NCI-H1436 (cell line): ENCODE data around the gene MED27.

Experiments used
- DNase-seq: peaks from one replicate; lab custom pipeline; 2025; lab: John Stamatoyannopoulos, UW

The MED27 gene

DNA sequence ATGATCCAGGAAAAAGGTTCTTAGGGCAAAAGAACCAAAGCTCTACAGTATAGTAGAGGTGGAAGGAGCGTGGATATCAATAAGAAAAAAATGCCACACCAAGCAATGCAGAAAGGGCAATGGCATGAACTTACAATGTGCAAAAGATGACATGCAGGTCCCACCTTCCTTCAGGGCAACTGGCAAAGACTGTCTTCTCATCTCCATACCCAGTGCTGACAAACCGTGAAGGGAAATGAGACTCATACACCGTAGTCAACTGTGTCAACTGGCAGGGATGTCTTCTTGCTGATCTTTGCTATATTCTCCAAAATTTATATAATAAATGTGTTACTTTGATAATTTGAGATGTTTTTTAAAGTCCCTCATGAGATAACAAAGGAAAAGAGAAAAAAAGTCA, 36.0 kb downstream of the MED27 start:
- DNase-seq: no peak

DNA sequence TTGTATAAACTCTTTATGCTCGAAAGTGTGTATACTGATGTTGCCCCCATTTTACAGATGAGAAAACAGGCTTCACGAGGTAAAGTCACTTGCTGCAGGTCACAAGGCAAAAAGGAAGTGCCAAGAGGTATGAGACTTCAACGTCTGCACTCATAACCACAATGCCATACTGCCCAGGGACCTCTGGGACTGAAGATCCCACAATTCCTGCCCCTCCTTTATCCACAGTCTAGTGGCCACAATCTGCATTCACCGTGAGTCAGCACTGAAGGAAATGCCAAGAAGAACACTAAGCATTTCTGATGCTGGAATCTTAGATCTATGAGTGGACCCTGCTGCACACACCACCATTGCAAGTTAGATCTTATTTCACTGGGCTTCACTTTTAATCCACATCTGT, 37.3 kb downstream of the MED27 start:
- DNase-seq: no peak

DNA sequence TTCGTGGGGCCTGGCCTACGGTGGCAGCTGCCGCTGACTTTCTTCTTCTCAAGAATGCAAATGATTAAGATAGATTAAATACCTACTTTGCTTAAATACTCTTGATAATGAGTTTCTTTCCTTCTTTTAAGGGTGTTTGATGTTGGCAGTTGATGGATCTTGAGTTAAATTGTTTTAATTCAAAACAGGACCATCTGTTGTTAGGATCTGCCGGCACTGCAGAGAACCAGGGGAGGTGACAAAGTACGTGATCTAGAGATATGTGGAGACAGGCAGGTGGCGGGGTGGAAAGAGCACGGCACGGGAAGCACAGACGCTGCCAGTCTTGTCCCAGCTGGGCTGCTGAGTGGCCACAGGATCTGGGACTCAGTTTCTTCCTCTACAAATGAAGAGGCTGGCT, 37.9 kb downstream of the MED27 start:
- DNase-seq: no peak

DNA sequence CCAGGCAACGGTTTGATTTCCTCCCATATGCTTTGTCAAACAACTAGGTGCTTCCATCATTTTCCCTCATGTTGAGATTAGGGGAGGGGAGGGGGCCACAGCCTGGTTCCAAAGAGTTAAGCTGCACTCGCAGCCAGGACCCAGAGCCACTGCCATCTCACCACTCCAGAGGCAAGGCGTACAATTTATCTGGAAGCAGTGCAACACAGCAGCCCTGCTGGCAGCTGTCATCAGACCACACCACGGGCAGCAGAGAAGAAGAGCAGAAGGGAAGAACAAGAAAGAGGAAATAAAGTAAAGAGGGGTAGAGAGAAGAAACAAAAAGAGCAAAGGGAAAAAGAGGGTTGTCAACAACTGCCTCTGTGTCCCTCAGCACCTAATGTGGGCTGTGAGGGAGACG, 38.9 kb downstream of the MED27 start:
- no peak for DNase-seq

DNA sequence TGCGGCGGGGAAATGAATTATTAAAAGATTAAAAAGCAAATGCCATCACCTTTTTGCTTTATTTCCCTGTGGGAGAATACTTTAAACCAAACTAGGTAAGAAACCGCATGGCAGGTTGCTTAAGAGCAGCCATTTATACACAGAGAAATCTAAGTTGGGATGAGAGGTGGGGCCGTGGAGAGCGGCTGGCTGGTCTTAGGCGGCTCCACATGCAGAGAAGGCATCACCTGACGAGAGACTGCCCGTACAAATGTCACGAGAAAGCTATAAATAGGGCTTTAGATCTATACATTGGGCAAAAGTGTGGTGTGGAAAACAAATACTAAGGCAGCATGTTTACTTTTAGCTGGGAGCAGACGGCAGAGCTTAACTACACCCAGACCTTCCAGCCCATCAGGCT, 39.4 kb downstream of the MED27 start:
- no peak for DNase-seq

DNA sequence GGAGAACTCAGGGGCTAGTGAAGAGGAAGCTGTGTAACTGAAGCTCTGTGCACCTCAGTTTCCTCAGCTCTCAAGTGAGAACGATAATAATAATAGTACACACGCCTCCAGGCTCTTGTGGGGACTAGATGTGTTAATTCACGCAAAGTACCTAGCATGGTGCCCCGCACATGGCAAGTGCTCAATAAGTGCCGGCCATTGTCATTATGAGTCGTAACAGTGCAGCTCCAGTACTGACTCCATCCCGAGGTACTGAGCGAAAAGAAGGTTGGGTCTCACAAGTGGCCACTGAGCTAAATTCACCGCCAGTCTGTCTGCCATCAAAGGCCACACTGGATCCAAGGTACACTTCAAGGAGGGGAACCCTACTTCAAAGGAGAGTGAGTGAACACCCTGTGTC, 40.4 kb downstream of the MED27 start:
- DNase-seq: no peak

DNA sequence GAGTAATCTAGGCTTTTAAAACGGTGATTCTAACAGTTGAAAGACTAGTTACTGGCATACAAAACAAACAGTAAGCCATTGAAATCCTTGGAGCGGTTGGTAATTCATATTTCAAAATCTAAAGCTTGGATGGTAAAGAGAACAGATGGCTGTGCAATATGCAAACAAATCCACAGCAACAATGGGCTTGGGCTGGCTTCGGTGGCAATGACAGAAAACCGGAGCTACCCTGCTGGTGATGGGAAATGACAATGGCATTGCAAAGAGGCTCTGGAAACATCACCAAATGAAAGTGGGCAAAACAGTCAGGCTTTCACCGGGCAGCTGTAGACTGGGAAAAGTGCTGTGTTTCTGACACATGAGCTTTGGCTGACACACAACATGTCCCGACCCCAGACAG, 42.2 kb downstream of the MED27 start:
- no peak for DNase-seq

DNA sequence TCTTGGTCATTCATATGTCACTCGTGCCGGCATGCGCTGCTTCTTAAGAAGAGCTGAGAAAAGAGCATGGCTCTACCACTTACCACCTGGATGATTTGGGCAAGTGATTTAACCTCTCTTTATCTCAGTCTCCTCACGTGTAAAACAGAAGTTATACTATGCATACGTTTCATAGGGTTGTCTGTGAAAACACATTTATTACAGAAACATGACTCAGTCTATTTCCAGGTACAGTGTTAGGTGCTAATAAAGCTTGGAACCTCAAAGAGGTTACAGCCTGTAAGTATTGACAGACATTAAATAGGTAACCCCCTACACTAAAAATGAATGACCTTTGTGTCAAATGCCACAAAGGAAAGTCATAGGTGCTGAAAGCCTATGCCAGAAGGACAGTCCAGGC, 43.1 kb downstream of the MED27 start:
- DNase-seq: no peak

DNA sequence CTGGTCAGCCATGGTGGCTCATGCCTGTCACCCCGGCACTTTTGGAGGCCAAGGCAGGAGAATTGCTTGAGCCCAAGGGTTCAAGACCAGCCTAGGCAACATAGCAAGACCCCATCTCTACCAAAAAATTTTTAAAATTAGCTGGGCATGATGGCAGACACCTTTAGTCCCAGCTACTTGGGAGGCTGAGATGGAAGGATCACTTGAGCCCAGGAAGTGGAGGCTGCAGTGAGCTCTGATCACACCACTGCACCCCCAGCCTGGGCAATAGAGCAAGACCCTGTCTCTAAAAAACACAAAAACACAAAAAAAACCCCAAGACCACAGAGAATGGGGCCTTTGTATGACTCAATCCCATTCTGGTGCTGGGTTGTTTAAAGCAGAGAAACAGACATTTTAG, 44.0 kb downstream of the MED27 start:
- DNase-seq: no peak

DNA sequence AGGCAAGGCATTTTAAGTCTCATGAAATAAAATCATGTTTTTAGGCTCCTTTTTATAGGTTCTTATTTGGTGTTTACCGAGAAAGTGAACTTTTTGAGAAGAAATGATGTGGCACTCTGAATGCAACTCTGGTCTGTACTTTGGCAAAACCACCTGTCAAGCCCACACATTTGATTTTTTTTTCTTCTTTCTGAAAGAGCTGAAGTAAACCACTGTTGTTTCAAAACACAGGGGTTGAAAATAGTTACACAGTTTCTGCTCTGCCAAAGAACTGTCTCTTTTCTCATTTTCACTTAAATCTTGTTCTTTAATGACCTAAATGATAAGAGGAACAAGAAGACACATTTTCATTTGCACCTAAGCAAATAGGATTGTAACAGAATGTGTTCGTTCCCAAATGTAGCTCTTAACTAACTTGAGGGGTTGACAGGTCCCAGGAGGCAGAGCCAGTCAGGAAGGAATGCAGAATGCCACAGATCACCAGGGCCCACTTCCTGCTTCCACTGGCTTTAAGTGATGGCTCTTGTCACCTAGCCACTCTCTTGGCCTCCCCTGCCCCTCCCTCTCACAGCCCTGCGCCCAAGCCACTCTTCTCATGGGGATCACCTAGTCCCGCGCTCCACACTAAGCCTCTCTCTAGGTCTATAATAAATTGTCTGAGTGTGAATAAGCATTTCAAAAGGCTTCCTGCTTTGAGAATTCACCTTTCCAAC, 47.3 kb downstream of the MED27 start:
- DNase-seq: no peak

DNA sequence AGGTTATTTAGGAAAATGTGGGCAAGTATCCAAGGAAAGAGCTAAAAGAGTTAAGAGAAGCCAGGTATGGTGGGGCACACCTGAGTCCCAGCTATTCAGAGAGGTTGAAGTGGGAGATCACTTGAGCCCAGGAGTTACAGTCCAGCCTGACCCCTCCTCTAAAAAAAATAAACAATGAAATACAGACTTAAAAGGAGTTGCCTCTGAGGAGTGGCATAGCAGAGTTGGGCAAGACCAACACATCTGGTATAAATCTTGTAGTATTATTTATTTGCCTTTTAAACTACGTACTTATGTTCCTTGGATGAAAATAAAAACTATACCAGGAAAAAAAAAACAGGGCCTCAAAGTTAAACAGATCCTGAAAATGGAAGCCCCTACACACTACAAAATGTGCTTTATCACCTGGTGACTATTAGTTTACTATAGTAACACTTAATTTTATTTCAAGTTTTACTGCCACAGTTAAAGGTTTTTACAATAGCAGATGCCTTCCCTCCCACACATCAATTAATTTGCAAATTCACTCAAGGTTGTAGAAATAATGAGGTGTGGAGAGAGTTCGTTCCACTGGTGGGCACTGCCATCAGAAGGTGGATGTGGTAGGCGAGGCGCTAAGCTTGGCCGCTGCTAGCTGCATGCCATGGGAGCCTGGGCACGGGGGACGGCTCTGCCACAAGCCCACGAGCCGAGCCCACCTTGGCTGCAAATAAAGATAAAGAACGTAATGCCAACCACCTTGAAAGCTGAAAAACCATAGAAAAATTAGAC, 48.0 kb downstream of the MED27 start:
- DNase-seq: no peak

DNA sequence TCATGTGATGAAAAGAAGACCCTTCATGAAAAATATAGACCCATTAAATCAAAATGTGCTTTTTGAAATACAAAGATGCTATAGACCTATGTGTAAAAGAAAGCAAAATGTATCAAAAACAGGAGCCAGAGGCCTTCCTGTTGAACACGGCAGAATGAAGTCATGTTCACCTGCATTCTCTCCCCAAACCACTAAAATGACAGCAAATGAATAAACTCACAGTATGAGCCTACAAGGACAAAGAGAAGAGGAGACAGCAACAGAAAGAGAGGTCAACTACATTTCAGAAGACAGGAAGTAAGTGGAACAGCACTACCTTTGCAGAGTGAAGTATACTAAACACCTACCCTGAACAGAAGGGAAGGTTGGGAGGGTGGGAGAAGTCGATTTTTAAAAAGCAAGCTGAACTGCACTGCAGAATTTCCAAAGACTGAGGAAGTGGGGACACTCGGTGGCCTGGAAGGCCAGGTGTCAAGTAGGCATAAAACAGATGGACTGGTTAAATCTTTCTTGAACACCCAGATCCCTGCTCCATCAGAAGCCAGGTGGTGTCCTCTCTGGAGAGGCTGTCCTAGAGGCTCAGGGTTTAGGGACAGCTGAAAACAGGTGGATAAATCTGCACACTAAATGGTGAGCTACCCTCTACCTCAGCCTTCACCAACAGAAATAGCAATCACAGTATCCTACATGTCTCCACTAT, 48.9 kb downstream of the MED27 start:
- no peak for DNase-seq

DNA sequence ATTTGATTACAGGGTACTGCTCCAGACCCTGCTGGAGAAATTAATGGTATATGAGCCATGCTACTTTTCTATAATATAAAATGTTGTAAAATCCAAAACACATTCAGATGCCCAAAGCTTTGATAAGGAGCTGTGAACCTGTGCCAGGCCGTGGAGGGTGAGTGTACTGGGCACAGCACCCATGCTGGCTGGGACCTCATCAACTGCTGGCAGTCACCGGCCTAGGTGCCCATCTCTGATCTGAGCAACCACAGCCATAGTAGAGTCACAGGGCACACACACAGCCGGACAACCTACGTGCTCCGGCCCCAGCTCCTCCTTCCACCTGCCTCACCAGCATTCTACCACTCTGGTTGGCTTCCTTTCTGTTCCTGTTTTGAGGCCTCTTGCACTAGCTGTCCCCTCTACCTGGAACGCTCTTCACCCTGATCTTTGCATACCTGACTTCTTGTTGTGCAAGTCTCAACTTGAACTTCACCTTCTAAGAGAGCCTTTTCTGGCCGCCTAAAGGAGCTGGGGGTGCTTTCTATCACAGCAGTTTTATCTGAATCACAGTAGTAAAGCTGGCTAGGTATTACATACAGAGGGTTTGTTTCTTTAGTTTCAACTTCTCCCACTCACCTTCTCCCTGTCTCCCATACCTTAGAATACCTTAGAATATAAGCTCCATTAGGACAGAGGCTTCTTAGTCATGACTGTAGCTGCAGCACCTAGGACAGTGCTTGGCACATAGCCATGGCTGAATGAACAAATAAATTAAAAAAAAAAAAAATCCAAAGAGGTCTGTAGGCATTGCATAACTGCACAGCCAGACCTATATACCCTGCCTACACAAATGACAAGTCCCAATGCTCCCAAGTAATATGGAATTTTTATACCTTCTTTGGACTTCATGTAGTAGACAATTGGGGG, 51.7 kb downstream of the MED27 start:
- DNase-seq: no peak

DNA sequence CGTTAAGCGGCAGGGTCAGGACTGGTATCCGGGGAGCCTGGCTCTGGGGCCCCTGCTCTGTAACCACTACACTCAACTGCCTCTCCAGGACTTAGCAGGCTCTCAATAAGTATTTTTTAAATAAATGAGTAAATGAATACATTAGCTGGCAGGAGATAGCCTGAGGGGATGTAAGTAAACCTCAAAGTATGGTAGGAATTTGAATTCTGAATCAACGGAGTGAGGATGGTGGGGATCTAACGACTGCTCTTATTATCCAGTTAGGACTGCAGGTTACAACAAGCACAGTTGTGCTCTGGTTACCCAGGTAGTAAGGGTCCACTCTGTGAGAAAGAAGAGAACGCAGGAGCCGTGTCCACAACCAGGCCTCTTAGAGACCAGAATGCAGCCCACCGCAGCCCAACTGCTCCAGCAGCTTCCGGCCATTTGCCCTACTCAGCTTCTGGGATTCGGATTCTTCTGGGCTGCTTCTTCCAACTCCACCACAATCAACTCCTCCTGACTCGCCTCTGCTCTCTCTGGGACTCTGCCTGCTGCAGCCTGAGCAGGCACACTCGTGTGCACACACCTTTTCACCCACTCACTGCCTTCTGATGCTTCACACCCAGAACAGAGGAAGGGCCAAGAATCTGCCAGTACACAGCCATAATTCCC, 52.6 kb downstream of the MED27 start:
- DNase-seq: no peak

DNA sequence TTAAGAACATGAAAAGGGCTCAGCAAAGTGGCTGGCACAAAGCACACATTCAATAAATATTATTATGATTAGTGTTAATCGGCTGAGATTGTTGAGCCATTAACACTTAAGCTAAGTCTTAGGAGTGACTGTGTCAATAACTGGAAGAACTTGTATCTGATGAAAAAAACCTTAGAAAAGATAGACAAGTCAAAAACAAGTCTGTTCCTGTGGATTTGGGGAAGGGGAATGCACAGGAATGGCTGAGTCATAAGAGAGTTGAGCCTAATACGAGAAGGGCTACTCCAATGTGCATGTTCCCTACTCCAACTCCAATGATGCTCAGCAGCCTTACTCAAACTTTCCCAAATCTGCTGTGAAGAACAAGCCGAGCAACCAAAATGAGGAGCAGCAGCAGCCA, 53.9 kb downstream of the MED27 start:
- DNase-seq: no peak

DNA sequence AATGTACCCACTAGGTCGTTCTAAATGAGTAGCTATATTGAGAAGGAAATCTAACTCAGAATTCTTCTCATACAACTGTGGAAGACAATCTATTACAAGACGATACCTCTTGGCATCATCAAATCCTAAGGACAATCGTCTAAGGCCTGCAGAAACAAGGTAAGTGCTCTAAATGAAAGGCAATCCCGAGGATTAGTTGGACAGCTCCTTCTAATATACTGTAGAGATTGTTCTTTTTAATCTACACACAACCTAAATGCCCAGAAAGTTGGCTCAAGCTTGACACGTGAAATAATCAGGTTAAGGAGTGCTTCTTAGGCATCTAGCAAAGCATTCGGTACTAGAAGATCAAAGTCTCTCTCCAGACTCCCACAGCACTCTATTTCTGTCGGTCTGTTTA, 55.1 kb downstream of the MED27 start:
- no peak for DNase-seq

DNA sequence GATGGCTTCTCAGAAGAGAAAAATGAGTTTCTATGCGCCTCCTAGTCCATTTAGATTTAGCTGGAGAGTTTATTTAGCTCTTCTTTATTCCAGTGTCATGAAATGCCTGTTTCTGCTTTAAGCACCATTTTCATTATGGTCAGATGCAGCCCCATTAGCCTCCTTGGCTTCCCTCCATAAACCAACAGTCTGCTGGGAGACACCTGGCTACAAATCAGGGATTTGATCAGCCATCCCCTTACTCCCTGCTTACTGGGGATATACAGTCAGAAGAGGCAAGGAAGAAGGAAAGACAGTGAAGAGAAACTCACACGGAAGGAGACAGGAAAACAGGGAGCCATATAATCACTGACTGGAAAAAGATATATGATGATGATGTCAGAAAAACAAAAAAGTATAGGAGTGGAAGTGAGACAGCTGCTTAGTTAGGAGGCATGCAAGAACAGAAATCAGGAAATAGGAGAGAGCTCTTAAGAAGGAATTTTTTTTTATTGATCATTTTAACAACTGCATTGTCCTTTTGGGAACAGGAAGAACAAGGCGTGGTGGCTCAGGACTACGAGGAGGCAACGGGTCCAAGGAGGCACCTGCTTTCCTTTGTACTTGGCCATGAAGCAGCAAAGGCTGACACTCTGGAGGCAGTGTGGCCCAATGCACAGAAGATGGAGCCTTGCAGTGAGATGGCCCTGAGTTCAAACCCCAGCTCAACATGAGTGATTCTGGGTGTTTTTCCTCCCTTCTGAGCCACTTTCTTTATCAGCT, 56.1 kb downstream of the MED27 start:
- no peak for DNase-seq

DNA sequence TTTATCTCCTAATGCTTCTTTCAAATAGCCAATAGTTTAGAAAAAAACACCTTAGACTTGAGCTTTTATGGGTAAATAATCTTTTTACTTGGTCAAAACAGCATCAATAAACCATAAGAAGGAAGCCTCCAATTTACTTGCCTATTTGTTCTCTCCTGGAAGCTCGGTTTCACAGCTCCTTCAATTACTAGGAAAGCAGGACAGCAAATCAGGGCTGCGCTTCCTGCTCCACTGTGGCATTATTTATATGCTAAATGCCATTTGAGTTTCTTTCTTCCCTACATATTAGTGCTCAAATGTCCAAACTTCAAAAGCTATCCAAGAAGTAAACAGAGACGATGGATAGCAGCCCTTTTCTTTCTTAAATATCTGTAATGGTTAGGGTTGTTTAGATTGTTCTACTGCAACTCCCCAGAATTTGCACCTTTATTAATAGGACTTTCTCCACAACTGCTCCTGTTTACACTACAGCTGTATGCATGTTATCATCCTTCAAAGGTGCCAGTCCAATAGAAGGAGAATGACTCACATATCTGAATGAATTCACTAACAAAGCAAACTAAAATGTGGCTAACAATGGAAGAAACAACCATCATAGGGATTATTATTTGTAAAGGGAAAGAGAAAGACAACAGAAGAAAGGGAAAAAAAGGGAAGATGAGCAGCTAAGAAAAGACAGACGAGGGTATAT, 58.7 kb downstream of the MED27 start:
- DNase-seq: no peak

DNA sequence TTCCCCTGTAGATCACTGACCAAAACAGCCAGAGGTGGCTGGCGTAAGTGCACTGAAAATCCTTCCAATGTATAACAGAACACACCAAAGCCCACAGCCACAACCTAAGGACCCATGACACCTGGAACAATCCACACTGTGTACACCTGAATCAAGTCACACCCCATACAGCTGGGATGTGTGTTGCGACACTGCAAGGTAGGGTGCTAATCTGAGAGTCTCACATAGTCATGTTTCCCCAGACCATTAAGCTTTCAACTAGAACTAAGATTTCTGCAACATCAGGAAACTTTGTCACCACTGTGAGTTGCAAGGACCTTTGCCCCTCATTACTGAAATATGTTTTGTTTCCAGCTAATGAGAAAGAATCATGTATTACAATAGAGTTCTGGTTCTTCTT, 59.4 kb downstream of the MED27 start:
- DNase-seq: no peak

DNA sequence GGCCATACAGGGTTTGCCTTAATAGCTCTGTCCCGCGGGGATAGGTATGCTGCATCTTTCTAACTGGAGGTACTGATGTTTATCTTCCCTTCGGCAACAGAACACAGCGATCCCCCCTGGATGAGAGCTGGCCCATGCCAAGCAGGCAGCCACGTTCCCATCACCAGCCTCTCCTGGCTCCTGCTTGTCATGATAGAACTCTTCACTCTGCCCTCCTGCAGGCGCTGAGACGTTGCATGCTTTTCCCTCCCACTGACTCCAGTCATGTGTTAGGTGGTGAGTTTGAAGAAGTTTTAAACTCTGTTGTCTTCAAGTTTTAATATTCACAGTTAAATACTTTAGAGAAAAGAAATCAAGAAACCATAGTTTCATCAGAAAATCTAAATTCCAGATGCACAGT, 60.0 kb downstream of the MED27 start:
- DNase-seq: no peak
